ENCODE results near the gene FCN3.

The FCN3 gene

GRCh38 chr1:27349784-27350662 is 24.6 kb downstream of the FCN3 start:
- H3K36me3 ChIP-seq (replicated peaks; ENCODE audit: low read depth, low read length), result no peaks in the 10 kb centered on the region
- H3K27ac ChIP-seq (ENCODE audit: low read length), result no peak overlapping the region
- no peaks in the 10 kb centered on the region for H3K9me3 ChIP-seq (ENCODE audit: insufficient read depth, low read length)
- no peak overlapping the region for H2AFZ ChIP-seq (ENCODE audit: low read depth, low read length)
- no peak overlapping the region for H3K9ac ChIP-seq (ENCODE audit: low read length)
- TF ChIP-seq EZH2phosphoT487 (IDR thresholded peaks at IDR 0.05; ENCODE audit: low read depth) (no peak), CTCF (IDR thresholded peaks at IDR 0.05; ENCODE audit: low read depth, low read length) (no peak)
- H3K79me2 ChIP-seq (ENCODE audit: low read length), result no peaks in the 10 kb centered on the region
- no peaks in the 10 kb centered on the region for H3K4me1 ChIP-seq (ENCODE audit: low read length)
- H3K4me2 ChIP-seq (ENCODE audit: low read length), result no peak overlapping the region
- H3K27me3 ChIP-seq (ENCODE audit: low read depth, low read length), result no peaks in the 10 kb centered on the region
- H3K4me3 ChIP-seq (ENCODE audit: low read length), result no peak overlapping the region
- no peaks in the 10 kb centered on the region for H4K20me1 ChIP-seq (ENCODE audit: insufficient read depth, low read length)

- Histone ChIP-seq H3K79me2 (ENCODE audit: low read length) (no peaks in the 10 kb centered on the region), H3K27ac (ENCODE audit: low read length) (no peak overlapping the region), H3K4me3 (ENCODE audit: low read length) (no peak overlapping the region), H2AFZ (ENCODE audit: low read depth, low read length) (no peak overlapping the region), H3K27me3 (ENCODE audit: low read depth, low read length) (no peaks in the 10 kb centered on the region), H4K20me1 (ENCODE audit: insufficient read depth, low read length) (no peaks in the 10 kb centered on the region), H3K4me1 (ENCODE audit: low read length) (no peaks in the 10 kb centered on the region), H3K4me2 (ENCODE audit: low read length) (no peak overlapping the region), H3K9ac (ENCODE audit: low read length) (no peak overlapping the region), H3K9me3 (ENCODE audit: insufficient read depth, low read length) (no peaks in the 10 kb centered on the region), H3K36me3 (replicated peaks; ENCODE audit: low read depth, low read length) (no peaks in the 10 kb centered on the region)
- TF ChIP-seq EZH2phosphoT487 (IDR thresholded peaks at IDR 0.05; ENCODE audit: low read depth) (no peak), CTCF (IDR thresholded peaks at IDR 0.05; ENCODE audit: low read depth, low read length) (no peak)
These were observed 25.5 kb downstream of the FCN3 start for GRCh38 chr1:27348861-27349783.

- H3K27me3 ChIP-seq (ENCODE audit: low read depth, low read length), result no peaks in the 10 kb centered on the region
- no peak overlapping the region for H3K4me2 ChIP-seq (ENCODE audit: low read length)
- H3K36me3 ChIP-seq (replicated peaks; ENCODE audit: low read depth, low read length), result no peaks in the 10 kb centered on the region
- no peak for TF ChIP-seq EZH2phosphoT487 (IDR thresholded peaks at IDR 0.05; ENCODE audit: low read depth)
- no peak for TF ChIP-seq CTCF (IDR thresholded peaks at IDR 0.05; ENCODE audit: low read depth, low read length)
- no peaks in the 10 kb centered on the region for H3K79me2 ChIP-seq (ENCODE audit: low read length)
- no peak overlapping the region for H3K27ac ChIP-seq (ENCODE audit: low read length)
- H2AFZ ChIP-seq (ENCODE audit: low read depth, low read length), result no peak overlapping the region
- no peak overlapping the region for H3K9ac ChIP-seq (ENCODE audit: low read length)
- H4K20me1 ChIP-seq (ENCODE audit: insufficient read depth, low read length), result no peaks in the 10 kb centered on the region
- no peaks in the 10 kb centered on the region for H3K9me3 ChIP-seq (ENCODE audit: insufficient read depth, low read length)
- H3K4me3 ChIP-seq (ENCODE audit: low read length), result no peak overlapping the region
- peaks cover 12% of the 10 kb centered on the region for H3K4me1 ChIP-seq (ENCODE audit: low read length)
These were observed 27.5 kb downstream of the FCN3 start for GRCh38 chr1:27346991-27347624.

All from OCI-LY3 (cell line).